ENCODE measurements around the gene YBX2. TPM values are rescaled to one million over a fixed set of nuclear protein-coding genes. Genes with fewer than 3 reads are reported as not detected.

YBX2 gene
- total and polyA plus RNA-seq, 4 donors = 0.50 to 6.9 (median 2.6) TPM

GRCh38 chr17:7307686-7308624 lies 13.5 kb upstream of the YBX2 start:
- Histone ChIP-seq H3K27ac (ENCODE audit: low read depth, low read length) (peak overlapping the region; percentile 96), H3K27me3 (ENCODE audit: control insufficient read depth, insufficient read depth, low read length) (no peaks in the 10 kb centered on the region), H3K4me3 (ENCODE audit: low read depth, low read length) (peak overlapping the region; percentile 50), H3K4me1 (ENCODE audit: control insufficient read depth, insufficient read depth, low read length) (peaks cover 31% of the 10 kb centered on the region), H3K36me3 (ENCODE audit: control insufficient read depth, insufficient read depth, low read length) (peaks cover 37% of the 10 kb centered on the region), H3K9me3 (ENCODE audit: control insufficient read depth, insufficient read depth, low read length) (no peaks in the 10 kb centered on the region)
- peak in 1 of 6 donors; percentile 35 for DNase-seq (ENCODE audit: low read depth in 4 of 6, low spot score in 6 of 6)
- WGBS (ENCODE audit: insufficient coverage) = under 1% methylated on average over 102 of the region's 104 CpGs

GRCh38 chr17:7306911-7307685 lies 12.7 kb upstream of the YBX2 start, which contains the start of gene EIF5A:
EIF5A (plus strand) TSS chr17:7307628; CDS start chr17:7309636, 2,008 bp downstream.
- H3K27ac ChIP-seq (ENCODE audit: low read depth, low read length) = peak within 1 kb of the TSS; percentile 96
- H3K27me3 ChIP-seq (ENCODE audit: control insufficient read depth, insufficient read depth, low read length) = no peaks in the 10 kb centered on the region
- peak within 1 kb of the TSS; percentile 50 for H3K4me3 ChIP-seq (ENCODE audit: low read depth, low read length)
- H3K9me3 ChIP-seq (ENCODE audit: control insufficient read depth, insufficient read depth, low read length) = no peaks in the 10 kb centered on the region
- WGBS (ENCODE audit: insufficient coverage) = under 1% methylated on average over 64 of the region's 64 CpGs
- peaks cover 28% of the 10 kb centered on the region for H3K36me3 ChIP-seq (ENCODE audit: control insufficient read depth, insufficient read depth, low read length)
- peak; percentile 99 to 100 (median 100) for DNase-seq (ENCODE audit: low read depth in 4 of 6, low spot score in 6 of 6)
- H3K4me1 ChIP-seq (ENCODE audit: control insufficient read depth, insufficient read depth, low read length) = peaks cover 25% of the 10 kb centered on the region

DNA sequence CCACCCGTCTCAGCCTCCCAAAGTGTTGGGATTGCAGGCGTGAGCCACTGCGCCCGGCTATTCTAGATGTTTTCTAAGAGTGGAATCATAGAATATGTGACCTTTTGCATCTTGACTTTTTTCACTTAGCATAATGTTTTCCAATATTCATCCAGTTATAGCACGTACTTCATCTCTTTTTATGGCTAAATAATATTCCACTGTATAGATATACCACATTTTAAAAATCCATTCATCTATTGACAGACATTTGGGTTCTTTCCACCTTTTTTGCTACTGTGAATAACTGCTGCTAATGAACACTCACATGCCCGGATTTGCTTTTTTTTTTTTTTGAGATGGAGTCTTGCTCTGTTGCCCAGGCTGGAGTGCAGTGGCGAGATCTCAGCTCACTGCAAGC lies 9.7 kb upstream of the YBX2 start:
- no peak overlapping the region for H3K27ac ChIP-seq (ENCODE audit: low read depth, low read length)
- H3K4me1 ChIP-seq (ENCODE audit: control insufficient read depth, insufficient read depth, low read length) = peaks cover 19% of the 10 kb centered on the region
- H3K27me3 ChIP-seq (ENCODE audit: control insufficient read depth, insufficient read depth, low read length) = peaks cover 3% of the 10 kb centered on the region
- WGBS (ENCODE audit: insufficient coverage) = 100% methylated on average over 1 of the region's 7 CpGs
- H3K9me3 ChIP-seq (ENCODE audit: control insufficient read depth, insufficient read depth, low read length) = no peaks in the 10 kb centered on the region
- DNase-seq (ENCODE audit: low read depth in 4 of 6, low spot score in 6 of 6) = no peak
- no peak overlapping the region for H3K4me3 ChIP-seq (ENCODE audit: low read depth, low read length)
- peaks cover 3% of the 10 kb centered on the region for H3K36me3 ChIP-seq (ENCODE audit: control insufficient read depth, insufficient read depth, low read length)

- H3K36me3 ChIP-seq (ENCODE audit: control insufficient read depth, insufficient read depth, low read length) = no peaks in the 10 kb centered on the region
- peak in 2 of 6 donors; percentile 86 to 89 for DNase-seq (ENCODE audit: low read depth in 4 of 6, low spot score in 6 of 6)
- whole genome bisulfite sequencing (ENCODE audit: insufficient coverage) = 3% methylated on average over 50 of the region's 51 CpGs
Observed at GRCh38 chr17:7296189-7296861, 1.9 kb upstream of the YBX2 start.

DNA sequence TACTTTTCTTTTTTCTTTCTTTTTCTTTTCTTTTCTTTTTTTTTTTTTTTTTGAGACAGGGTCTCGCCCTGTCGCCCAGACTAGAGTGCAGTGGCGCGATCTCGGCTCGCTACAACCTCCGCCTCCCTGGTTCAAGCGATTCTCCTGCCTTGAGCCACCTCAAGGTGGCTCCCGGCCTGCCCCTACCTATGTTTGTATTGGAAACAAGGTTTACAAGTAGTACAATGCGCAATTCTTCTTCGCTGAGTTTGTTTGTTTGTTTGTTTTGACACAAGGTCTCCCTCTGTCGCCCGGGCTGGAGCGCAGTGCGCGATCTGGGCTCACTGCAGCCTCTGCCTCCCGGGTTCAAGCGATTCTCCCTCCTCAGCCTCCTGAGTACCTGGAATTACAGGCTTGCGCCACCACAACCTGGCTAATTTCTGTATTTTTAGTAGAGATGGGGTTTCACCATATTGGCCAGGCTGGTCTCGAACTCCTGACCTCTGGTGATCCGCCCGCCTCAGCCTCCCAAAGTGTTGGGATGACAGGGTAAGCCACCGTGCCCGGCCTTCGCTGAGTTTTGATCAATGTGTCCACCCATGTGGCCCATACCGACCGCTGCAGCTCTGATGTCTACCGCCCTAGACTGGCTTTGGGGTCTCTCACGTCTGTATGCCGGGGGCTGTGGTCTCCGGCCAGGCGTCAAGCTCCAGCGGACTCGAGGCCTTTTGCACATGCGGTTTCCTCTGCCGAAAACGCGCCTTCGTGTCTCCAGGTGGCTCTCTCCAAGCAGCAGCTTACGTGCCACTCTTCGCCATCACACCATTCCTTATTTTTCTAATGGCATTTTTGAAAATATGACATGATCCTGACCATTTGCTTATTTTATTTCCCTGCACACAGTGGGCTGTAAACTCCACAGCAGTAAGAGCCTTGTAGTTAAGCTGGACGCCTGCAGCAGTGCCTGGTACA lies 1.1 kb upstream of the YBX2 start:
- no peaks in the 10 kb centered on the region for H3K9me3 ChIP-seq (ENCODE audit: control insufficient read depth, insufficient read depth, low read length)
- WGBS (ENCODE audit: insufficient coverage) = 43% methylated on average over 37 of the region's 42 CpGs
- peaks cover 35% of the 10 kb centered on the region for H3K4me1 ChIP-seq (ENCODE audit: control insufficient read depth, insufficient read depth, low read length)
- H3K27me3 ChIP-seq (ENCODE audit: control insufficient read depth, insufficient read depth, low read length) = peaks cover 55% of the 10 kb centered on the region
- DNase-seq (ENCODE audit: low read depth in 4 of 6, low spot score in 6 of 6) = peak in 1 of 6 donors; percentile 24
- H3K4me3 ChIP-seq (ENCODE audit: low read depth, low read length) = no peak overlapping the region
- no peak overlapping the region for H3K27ac ChIP-seq (ENCODE audit: low read depth, low read length)
- no peaks in the 10 kb centered on the region for H3K36me3 ChIP-seq (ENCODE audit: control insufficient read depth, insufficient read depth, low read length)

More at GRCh38 chr17:7296189-7296861, 1.9 kb upstream of the YBX2 start:
- H3K27ac ChIP-seq (ENCODE audit: low read depth, low read length) = no peak overlapping the region
- peaks cover 50% of the 10 kb centered on the region for H3K27me3 ChIP-seq (ENCODE audit: control insufficient read depth, insufficient read depth, low read length)
- H3K4me1 ChIP-seq (ENCODE audit: control insufficient read depth, insufficient read depth, low read length) = peaks cover 35% of the 10 kb centered on the region
- H3K9me3 ChIP-seq (ENCODE audit: control insufficient read depth, insufficient read depth, low read length) = no peaks in the 10 kb centered on the region
- no peak overlapping the region for H3K4me3 ChIP-seq (ENCODE audit: low read depth, low read length)

GRCh38 chr17:7293816-7294613 lies 424 bp downstream of the YBX2 start:
- Histone ChIP-seq H3K9me3 (ENCODE audit: control insufficient read depth, insufficient read depth, low read length) (no peaks in the 10 kb centered on the region), H3K4me1 (ENCODE audit: control insufficient read depth, insufficient read depth, low read length) (peaks cover 35% of the 10 kb centered on the region), H3K36me3 (ENCODE audit: control insufficient read depth, insufficient read depth, low read length) (no peaks in the 10 kb centered on the region), H3K27ac (ENCODE audit: low read depth, low read length) (no peak overlapping the region), H3K4me3 (ENCODE audit: low read depth, low read length) (peak overlapping the region; percentile 16), H3K27me3 (ENCODE audit: control insufficient read depth, insufficient read depth, low read length) (peaks cover 59% of the 10 kb centered on the region)
- DNase-seq (ENCODE audit: low read depth in 4 of 6, low spot score in 6 of 6) = no peak
- WGBS (ENCODE audit: insufficient coverage) = 1% methylated on average over 75 of the region's 75 CpGs

DNA sequence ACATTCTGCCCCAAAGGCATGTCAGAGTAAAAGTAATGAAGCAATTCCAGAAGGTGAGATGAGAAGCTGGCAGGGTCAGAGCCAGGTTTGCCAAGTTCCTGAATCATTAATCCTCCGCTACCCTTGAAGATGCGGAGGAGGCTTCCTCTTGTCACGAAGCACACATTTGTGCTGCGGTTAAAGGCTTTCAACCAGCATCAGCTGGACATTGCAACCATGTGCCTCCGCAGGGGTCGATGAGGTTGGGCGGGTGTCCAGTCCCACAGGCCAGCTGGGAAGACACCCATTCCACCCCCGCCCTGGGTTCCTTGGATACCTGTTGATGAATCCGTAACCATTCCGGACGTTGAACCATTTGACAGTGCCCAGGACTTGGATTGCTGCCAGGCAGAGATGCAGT lies 1.3 kb downstream of the YBX2 start:
- WGBS (ENCODE audit: insufficient coverage) = 88% methylated on average over 10 of the region's 11 CpGs
- no peak for DNase-seq (ENCODE audit: low read depth in 4 of 6, low spot score in 6 of 6)
- Histone ChIP-seq H3K36me3 (ENCODE audit: control insufficient read depth, insufficient read depth, low read length) (no peaks in the 10 kb centered on the region), H3K27ac (ENCODE audit: low read depth, low read length) (no peak overlapping the region), H3K4me1 (ENCODE audit: control insufficient read depth, insufficient read depth, low read length) (peaks cover 35% of the 10 kb centered on the region), H3K9me3 (ENCODE audit: control insufficient read depth, insufficient read depth, low read length) (no peaks in the 10 kb centered on the region), H3K27me3 (ENCODE audit: control insufficient read depth, insufficient read depth, low read length) (peaks cover 59% of the 10 kb centered on the region), H3K4me3 (ENCODE audit: low read depth, low read length) (no peak overlapping the region)

DNA sequence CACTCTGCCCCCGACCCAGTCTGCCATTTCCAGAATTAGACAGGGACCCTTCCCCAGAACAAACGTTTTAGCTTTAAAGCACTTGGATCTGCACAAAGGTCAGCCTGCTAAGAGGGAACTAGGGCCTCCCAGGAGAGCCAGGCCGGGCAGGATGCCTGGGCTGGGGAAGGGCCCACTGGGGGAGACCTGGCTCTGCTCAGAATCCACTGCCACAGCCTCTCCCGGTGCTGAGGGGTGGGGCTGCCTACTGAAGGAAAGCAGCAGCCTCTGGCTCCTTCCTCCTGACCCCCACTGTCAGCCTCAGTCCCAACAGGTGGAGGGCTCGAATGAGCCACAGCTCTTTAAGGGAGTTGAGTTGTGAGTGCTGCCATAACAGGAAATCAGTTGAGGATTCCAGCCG lies 1.7 kb downstream of the YBX2 start:
- H3K9me3 ChIP-seq (ENCODE audit: control insufficient read depth, insufficient read depth, low read length) = no peaks in the 10 kb centered on the region
- H3K4me1 ChIP-seq (ENCODE audit: control insufficient read depth, insufficient read depth, low read length) = peaks cover 35% of the 10 kb centered on the region
- no peak overlapping the region for H3K27ac ChIP-seq (ENCODE audit: low read depth, low read length)
- H3K4me3 ChIP-seq (ENCODE audit: low read depth, low read length) = no peak overlapping the region
- H3K27me3 ChIP-seq (ENCODE audit: control insufficient read depth, insufficient read depth, low read length) = peaks cover 59% of the 10 kb centered on the region
- H3K36me3 ChIP-seq (ENCODE audit: control insufficient read depth, insufficient read depth, low read length) = no peaks in the 10 kb centered on the region
- 8% methylated on average over 2 of the region's 6 CpGs for WGBS (ENCODE audit: insufficient coverage)
- no peak for DNase-seq (ENCODE audit: low read depth in 4 of 6, low spot score in 6 of 6)

Measured in spinal cord (tissue), 10 donors.